OCI-LY7 (cell line): ENCODE data around the gene FBLN2. TPM values are rescaled to one million over a fixed set of nuclear protein-coding genes. Genes with fewer than 3 reads are reported as not detected.

Experiments used
- BruUV-seq: library from RNA; stranded (reverse); fragments of 400-500 nt; replicated peaks from 2 replicates; lab custom pipeline; 2021; lab: Mats Ljungman, UMichigan
- CTCF ChIA-PET: fragments of 300-600 bp; sonication (Branson Sonifier 250); formaldehyde crosslinking; loops from one replicate; lab custom pipeline; 2022; ENCODE audit warnings: antibody characterized with exemption; ENCODE audit not compliant: unreplicated experiment; lab: Charles Lee
- POLR2A ChIA-PET: fragments of 300-600 bp; sonication (Branson Sonifier 250); formaldehyde crosslinking; loops from one replicate; lab custom pipeline; 2022; ENCODE audit warnings: antibody characterized with exemption; lab: Charles Lee
- DNase-seq: peaks from one replicate; pipeline ENCODE4 v3.0.0-alpha.2; 2015; ENCODE audit warnings: low spot score
- H2AFZ ChIP-seq: fragments of 200-600 bp; sonication (generic), shearing (Covaris generic); 2 replicates; pipeline ENCODE4 v1.6.1; 2014; ENCODE audit warnings: mild to moderate bottlenecking, antibody characterized with exemption, low read length, moderate library complexity
- H3K27ac ChIP-seq: fragments of 200-600 bp; sonication (generic); 2 replicates; pipeline ENCODE4 v1.5.1; 2014; ENCODE audit warnings: mixed run types, low read depth, mild to moderate bottlenecking, moderate library complexity, low read length, inconsistent platforms; ENCODE audit not compliant: poor library complexity, severe bottlenecking
- H3K36me3 ChIP-seq: fragments of 200-600 bp; sonication (generic); 2 replicates; pipeline ENCODE4 v1.6.1; 2014; ENCODE audit warnings: mild to moderate bottlenecking, antibody characterized with exemption, low read length, moderate library complexity, mixed read lengths; ENCODE audit not compliant: insufficient read depth
- H3K4me1 ChIP-seq: fragments of 200-600 bp; sonication (generic); 2 replicates; pipeline ENCODE4 v1.5.1; 2014; ENCODE audit warnings: mild to moderate bottlenecking, low read length; ENCODE audit not compliant: insufficient read depth, poor library complexity, severe bottlenecking
- H3K4me2 ChIP-seq: fragments of 200-600 bp; sonication (generic); 2 replicates; pipeline ENCODE4 v1.6.1; 2014; ENCODE audit warnings: mild to moderate bottlenecking, low read length
- H3K4me3 ChIP-seq: fragments of 200-600 bp; sonication (generic); 2 replicates; pipeline ENCODE4 v1.5.1; 2014; ENCODE audit warnings: mild to moderate bottlenecking, low read depth, low read length; ENCODE audit not compliant: poor library complexity, severe bottlenecking
- H3K79me2 ChIP-seq: fragments of 200-600 bp; sonication (generic); 2 replicates; pipeline ENCODE4 v1.6.1; 2016; ENCODE audit warnings: low read depth, mild to moderate bottlenecking, low read length, moderate library complexity, mixed read lengths; ENCODE audit not compliant: insufficient read depth
- H3K9me2 ChIP-seq: fragments of 200-600 bp; sonication (generic); 2 replicates; pipeline ENCODE4 v1.6.1; 2016; ENCODE audit warnings: mild to moderate bottlenecking, low read length, mixed read lengths; ENCODE audit not compliant: insufficient read depth
- H3K9me3 ChIP-seq: fragments of 200-600 bp; sonication (generic); 2 replicates; pipeline ENCODE4 v1.6.1; 2014; ENCODE audit warnings: mild to moderate bottlenecking, mixed run types, low read length, mixed read lengths
- H4K20me1 ChIP-seq: fragments of 200-600 bp; sonication (generic); 2 replicates; pipeline ENCODE4 v1.6.1; 2014; ENCODE audit warnings: mild to moderate bottlenecking, antibody characterized with exemption, low read length, moderate library complexity, mixed read lengths; ENCODE audit not compliant: insufficient read depth
- EZH2phosphoT487 ChIP-seq: fragments of 200-600 bp; sonication (generic); IDR thresholded peaks from 2 replicates; pipeline ENCODE4 v1.6.1; 2018; ENCODE audit warnings: low read depth, borderline replicate concordance, mild to moderate bottlenecking, mixed run types, antibody characterized with exemption, low read length, moderate library complexity, mixed read lengths
- intact Hi-C: fragments of 100-400 bp; cut with micrococcal nuclease; formaldehyde crosslinking; loops from one replicate; pipeline ENCODE4 v1.10.0; 2022; ENCODE audit not compliant: unreplicated experiment
- total RNA-seq, 2 experiments: library from RNA; depleted of rRNA in 1 of 2; stranded (reverse); fragments of >200 nt in 1 of 2; shearing (Covaris generic) in 1 of 2; gene quantifications; 2 replicates each; pipeline ENCODE4 v1.2.3, GENCODE V29; 2014 to 2022
- TF ChIP-seq, protein P1 (sequence below): fragments of 200-600 bp; sonication (generic); conservative IDR thresholded peaks from 2 replicates; pipeline ENCODE4 v1.5.1; 2014; ENCODE audit warnings: mild to moderate bottlenecking, antibody characterized with exemption, low read length, moderate library complexity, mixed read lengths

FBLN2 gene
- total RNA-seq, 2 experiments from 2014 or later = not detected

DNA sequence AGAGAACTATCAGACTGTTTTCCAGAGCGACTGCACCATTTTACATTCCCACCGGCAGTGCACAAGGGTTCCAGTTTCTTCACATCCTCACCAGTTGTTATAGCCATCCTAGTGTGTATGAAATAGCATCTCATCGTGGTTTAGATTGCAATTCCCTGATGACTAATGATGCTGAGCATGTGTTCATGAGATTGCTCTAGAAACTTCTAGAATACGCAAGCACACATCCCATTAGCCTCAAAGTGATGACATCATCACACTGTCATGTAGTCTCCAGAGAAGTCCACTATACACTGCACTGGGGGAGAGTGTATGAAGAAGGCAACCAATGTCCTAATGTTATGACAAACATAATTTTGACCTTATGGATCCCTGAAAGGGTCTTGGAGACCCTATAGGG lies 30.1 kb downstream of the FBLN2 start:
- no peaks in the 10 kb centered on the region for H3K36me3 ChIP-seq
- no peaks in the 10 kb centered on the region for H3K9me2 ChIP-seq
- TF ChIP-seq EZH2phosphoT487 = no peak
- TF ChIP-seq, protein P1, sequence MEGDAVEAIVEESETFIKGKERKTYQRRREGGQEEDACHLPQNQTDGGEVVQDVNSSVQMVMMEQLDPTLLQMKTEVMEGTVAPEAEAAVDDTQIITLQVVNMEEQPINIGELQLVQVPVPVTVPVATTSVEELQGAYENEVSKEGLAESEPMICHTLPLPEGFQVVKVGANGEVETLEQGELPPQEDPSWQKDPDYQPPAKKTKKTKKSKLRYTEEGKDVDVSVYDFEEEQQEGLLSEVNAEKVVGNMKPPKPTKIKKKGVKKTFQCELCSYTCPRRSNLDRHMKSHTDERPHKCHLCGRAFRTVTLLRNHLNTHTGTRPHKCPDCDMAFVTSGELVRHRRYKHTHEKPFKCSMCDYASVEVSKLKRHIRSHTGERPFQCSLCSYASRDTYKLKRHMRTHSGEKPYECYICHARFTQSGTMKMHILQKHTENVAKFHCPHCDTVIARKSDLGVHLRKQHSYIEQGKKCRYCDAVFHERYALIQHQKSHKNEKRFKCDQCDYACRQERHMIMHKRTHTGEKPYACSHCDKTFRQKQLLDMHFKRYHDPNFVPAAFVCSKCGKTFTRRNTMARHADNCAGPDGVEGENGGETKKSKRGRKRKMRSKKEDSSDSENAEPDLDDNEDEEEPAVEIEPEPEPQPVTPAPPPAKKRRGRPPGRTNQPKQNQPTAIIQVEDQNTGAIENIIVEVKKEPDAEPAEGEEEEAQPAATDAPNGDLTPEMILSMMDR = no peak
- no peak for DNase-seq
- POLR2A ChIA-PET = no interaction called here
- no peak overlapping the region for H3K4me3 ChIP-seq
- no peaks in the 10 kb centered on the region for H3K9me3 ChIP-seq
- BruUV-seq = no TSS peak
- no peaks in the 10 kb centered on the region for H4K20me1 ChIP-seq
- CTCF ChIA-PET = no interaction called here
- no peaks in the 10 kb centered on the region for H3K4me1 ChIP-seq
- H3K79me2 ChIP-seq = no peaks in the 10 kb centered on the region
- H3K4me2 ChIP-seq = no peak overlapping the region
- no peak overlapping the region for H2AFZ ChIP-seq
- intact Hi-C loops = no loop called here
- H3K27ac ChIP-seq = no peak overlapping the region

DNA sequence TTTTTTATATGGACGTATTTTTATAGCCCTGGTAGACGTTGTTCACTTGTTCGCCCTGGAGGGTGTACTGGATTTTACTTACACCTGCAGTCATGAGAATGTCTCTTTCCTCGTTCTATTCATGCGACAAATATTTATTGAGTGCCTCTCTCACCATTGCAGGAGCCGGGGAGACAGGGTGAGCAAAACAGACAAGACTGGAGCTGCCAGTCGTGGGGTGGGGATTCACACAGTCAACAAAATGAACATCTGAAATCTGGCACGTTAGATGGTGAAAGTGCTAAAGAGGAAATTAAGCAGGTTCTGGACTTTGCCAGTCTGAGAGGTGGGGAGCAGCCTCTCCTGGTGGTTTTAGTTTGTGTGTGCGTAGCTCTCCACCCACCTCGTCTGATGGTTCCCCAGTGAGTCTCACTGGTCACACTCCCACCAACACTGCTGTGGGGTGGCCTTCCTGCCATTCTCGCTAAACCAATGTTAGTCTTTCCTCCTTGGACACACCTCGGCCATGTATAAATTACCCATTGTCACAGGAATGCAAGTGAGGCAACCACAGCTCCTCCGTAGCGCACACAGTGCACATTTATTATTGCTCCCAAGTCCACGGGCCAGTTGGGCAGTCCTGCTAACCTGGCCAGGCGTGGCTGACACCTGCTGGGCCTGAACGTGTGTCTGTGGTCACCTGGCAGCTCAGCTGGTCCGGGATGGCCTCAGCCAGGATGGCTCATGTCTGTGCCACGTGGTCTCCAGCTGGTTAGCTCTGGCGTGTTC lies 31.5 kb downstream of the FBLN2 start:
- no peaks in the 10 kb centered on the region for H3K9me3 ChIP-seq
- intact Hi-C loops = no loop called here
- POLR2A ChIA-PET = interaction anchor here (1.0 kb wide), 1 partner anchor 13 kb away, joined by 3 read pairs; no protein-coding TSS in a partner anchor
- no peak overlapping the region for H2AFZ ChIP-seq
- CTCF ChIA-PET = no interaction called here
- H3K27ac ChIP-seq = no peak overlapping the region
- H3K4me3 ChIP-seq = no peak overlapping the region
- no peaks in the 10 kb centered on the region for H3K9me2 ChIP-seq
- H4K20me1 ChIP-seq = no peaks in the 10 kb centered on the region
- TF ChIP-seq, protein P1 = no peak
- TF ChIP-seq EZH2phosphoT487 = no peak
- H3K36me3 ChIP-seq = no peaks in the 10 kb centered on the region
- no peaks in the 10 kb centered on the region for H3K4me1 ChIP-seq
- H3K4me2 ChIP-seq = no peak overlapping the region
- DNase-seq = no peak
- BruUV-seq = no TSS peak
- no peaks in the 10 kb centered on the region for H3K79me2 ChIP-seq
